Ectodermal cell (in vitro differentiated cells): ENCODE measurements around the gene PRXL2B.
"Not testable (repeated sequence)": the region's sequence is repeated elsewhere in the genome, so short reads cannot be mapped to it uniquely, and the experiment has no call there.

Experiments used
- H3K27ac ChIP-seq: 2 replicates; pipeline ENCODE4 v1.7.0; 2013; ENCODE audit warnings: mild to moderate bottlenecking, low read depth, low read length; ENCODE audit not compliant: insufficient read depth, poor library complexity, severe bottlenecking
- H3K27me3 ChIP-seq: 2 replicates; pipeline ENCODE4 v1.7.0; 2013; ENCODE audit warnings: mild to moderate bottlenecking, low read length; ENCODE audit not compliant: insufficient read depth, control insufficient read depth, poor library complexity, severe bottlenecking
- H3K36me3 ChIP-seq: one replicate; pipeline ENCODE4 v1.7.0; 2013; ENCODE audit warnings: low read length; ENCODE audit not compliant: control insufficient read depth, insufficient read depth
- H3K4me1 ChIP-seq: one replicate; pipeline ENCODE4 v1.7.0; 2013; ENCODE audit warnings: low read length; ENCODE audit not compliant: control insufficient read depth, insufficient read depth
- H3K4me3 ChIP-seq: 2 replicates; pipeline ENCODE4 v1.7.0; 2013; ENCODE audit warnings: low read depth, low read length, control low read depth; ENCODE audit not compliant: insufficient read depth
- H3K9me3 ChIP-seq: 2 replicates; pipeline ENCODE4 v1.7.0; 2013; ENCODE audit warnings: mild to moderate bottlenecking, low read length, moderate library complexity; ENCODE audit not compliant: control insufficient read depth
- WGBS, 2 experiments: methylation state at CpG; one replicate each; pipeline ENCODE4 v1.1.7; 2013; ENCODE audit warnings: missing lambda C conversion rate in 2 of 2; 5-methylcytosine and 5-hydroxymethylcytosine counted together

The PRXL2B gene

DNA sequence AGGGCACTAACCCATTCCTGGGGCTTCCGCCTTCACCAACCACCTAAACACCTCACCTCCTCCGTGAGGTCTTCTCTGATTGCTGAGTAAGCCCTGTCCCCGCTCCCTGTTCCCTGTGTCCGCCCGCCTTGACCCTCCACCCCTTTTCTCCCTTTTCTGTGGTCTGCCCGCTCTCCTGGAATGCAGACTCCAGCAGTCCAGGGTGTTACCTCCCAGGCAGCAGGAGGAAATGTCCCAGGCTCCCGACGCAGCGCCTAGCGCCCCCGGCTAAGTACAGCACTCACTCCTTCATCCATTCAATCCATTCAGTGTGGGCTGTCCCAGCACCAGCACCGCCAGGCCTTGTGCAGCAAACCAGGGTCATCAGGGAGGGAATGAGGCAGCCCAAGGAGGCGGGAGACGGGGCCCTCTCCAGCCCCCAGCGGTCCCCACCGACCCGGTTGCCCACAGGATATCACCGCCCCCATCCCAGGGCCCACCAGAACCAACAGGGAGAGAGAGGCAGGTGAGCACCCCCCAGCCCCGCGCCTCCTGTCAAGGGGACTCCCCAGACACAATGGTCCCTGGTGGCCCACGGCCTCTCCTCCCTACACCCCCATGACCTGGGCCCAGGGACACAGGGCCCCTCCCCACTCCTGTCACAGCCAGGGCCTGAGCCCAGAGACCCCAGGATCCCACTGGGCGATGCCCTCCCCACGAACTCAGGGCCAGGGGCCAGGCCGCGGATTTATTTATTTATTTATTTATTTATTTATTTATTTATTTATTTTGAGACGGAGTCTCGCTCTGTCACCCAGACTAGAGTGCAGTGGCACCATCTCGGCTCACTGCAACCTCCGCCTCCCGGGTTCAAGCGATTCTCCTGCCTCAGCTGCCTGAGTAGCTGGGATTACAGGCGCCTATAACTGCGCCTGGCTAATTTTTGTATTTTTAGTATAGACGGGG, 20.2 kb upstream of the PRXL2B start:
- H3K4me3 ChIP-seq: no peak overlapping the region
- no peaks in the 10 kb centered on the region for H3K36me3 ChIP-seq
- H3K9me3 ChIP-seq: no peaks in the 10 kb centered on the region
- H3K27ac ChIP-seq: no peak overlapping the region
- no peaks in the 10 kb centered on the region for H3K27me3 ChIP-seq
- 89% methylated on average over 30 to 34 of the region's 34 CpGs for WGBS, 2 experiments
- peaks cover 5% of the 10 kb centered on the region for H3K4me1 ChIP-seq

DNA sequence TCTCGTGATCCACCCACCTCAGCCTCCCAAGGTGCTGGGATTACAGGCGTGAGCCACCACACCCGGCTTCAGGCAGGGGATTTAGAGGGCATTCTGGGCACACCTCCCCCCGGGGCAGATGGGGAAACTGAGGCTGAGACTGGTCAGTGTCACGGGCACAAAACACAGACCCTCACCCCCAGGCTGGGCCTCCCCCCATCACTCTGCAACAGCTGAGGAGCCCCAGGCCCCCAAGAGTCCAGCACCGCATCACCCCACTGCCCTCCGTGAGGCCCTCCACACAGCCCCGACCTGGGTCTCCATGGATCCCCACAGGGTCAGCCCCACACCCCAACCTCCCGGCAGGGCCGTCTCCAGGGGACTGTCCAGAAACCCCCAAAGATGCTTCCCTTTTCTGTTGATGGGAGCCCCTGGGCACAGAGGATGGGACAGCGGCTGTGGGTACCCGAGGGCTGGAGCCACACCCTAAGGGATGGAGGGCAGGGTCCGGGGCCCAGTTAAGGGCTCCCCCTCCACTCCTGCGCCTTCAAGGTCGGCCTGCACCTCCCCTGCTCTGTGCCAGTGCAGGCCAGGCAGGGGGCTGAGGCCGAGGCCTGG, 19.4 kb upstream of the PRXL2B start:
- Histone ChIP-seq H3K4me1 (peaks cover 5% of the 10 kb centered on the region), H3K4me3 (no peak overlapping the region), H3K9me3 (no peaks in the 10 kb centered on the region), H3K27ac (no peak overlapping the region), H3K36me3 (no peaks in the 10 kb centered on the region), H3K27me3 (no peaks in the 10 kb centered on the region)
- WGBS, 2 experiments: 91 to 94% methylated on average over 16 of the region's 16 CpGs

DNA sequence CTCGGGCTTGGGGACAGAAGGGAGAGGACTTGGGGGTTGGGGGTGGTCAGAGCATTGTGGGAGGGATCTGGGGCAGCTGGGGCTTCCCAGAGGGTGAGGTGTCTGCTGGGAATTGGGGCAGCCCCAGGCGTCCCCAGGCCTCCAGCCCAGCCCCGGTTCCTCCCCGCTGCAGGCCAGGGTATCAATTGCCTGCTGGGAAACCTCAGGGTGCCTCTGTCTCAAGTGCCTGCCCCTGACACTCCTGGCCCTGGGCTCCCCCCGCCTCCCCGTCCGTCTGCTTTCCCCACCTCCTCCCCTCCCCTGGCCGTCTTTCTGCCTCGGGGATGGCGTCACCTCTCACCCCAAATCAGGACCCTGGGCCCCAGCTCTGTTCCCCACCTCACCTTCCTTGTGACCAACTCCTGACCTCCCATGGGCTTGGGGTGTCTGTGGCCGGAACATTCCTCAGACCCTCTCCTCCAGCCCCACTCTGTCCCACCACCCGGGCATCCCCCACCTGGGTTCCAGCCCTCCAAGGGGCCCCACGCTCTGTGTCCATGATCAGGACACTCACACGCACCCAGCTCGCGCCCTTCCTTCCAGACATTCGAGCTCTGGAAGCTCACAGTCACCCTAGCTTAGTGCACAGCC, 18.3 kb upstream of the PRXL2B start:
- 46 to 58% methylated on average over 6 to 8 of the region's 17 CpGs for WGBS, 2 experiments
- H3K9me3 ChIP-seq, H3K4me3 ChIP-seq, H3K27me3 ChIP-seq, H3K4me1 ChIP-seq, H3K36me3 ChIP-seq, H3K27ac ChIP-seq: not testable (repeated sequence)

DNA sequence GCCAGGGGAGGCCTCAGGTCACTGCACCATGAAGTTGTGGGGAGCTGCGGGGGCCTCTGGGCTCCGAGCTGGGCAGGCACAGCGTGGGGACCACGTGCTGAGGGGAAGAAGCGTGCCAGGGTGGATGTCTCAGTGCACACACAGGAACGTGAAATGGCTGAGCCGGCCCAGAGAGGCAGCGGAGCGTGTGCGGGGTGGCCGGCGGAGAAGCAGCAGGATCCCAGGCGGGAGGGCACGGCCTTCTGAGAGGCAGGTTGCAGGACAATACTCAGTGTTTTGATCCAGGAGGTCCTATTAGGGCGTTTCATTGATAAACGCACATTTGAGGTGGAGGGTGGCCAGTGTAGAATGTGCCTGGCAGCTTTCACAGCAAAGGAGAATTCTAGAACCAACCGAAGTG, 17.5 kb upstream of the PRXL2B start:
- Histone ChIP-seq H3K27ac (no peak overlapping the region), H3K36me3 (no peaks in the 10 kb centered on the region), H3K4me3 (no peak overlapping the region), H3K27me3 (no peaks in the 10 kb centered on the region), H3K4me1 (no peaks in the 10 kb centered on the region), H3K9me3 (no peaks in the 10 kb centered on the region)
- WGBS, 2 experiments: 91% methylated on average over 16 of the region's 17 CpGs

DNA sequence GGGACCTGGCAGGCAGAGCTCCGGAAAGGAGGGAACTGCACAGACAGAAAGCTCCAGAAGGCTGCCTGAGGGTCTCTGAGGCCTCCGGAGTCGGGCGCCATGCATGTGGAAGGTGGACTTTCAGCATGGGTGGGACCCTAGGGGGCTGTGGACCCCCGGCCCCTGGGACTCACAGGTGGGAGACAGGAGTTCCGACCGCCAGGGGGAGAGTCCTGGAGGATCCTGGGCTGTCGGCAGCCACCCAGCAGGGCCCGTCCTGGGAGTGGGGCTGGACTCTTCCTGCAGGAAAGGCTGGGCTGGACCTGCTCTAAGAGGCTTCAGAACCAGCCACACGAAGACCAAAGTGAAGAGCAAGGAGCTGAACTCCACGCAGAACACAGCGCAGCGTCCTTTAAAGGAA, 16.9 kb upstream of the PRXL2B start:
- H3K4me1 ChIP-seq, H3K27ac ChIP-seq, H3K27me3 ChIP-seq, H3K36me3 ChIP-seq, H3K4me3 ChIP-seq, H3K9me3 ChIP-seq: not testable (repeated sequence)
- WGBS, 2 experiments: 88 to 89% methylated on average over 13 of the region's 13 CpGs

DNA sequence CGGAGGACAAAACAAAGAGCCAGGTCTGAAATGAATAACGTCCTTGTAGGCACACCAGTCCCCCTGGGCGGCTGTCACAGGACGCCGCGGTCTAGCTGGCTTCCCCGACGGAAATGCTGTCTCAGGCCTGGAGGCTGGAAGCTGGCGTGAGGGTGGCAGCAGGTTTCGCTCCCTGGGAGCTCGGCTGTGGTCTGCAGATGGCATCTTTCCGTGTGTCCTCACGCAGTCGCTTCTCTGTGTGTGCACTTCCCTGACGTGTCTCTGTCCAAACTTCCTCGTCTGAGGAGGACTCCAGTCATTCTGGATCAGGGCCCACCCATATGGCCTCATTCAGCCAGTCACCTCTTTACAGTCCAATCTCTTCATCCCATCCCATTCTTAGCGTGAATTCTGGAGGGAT, 16.2 kb upstream of the PRXL2B start:
- Histone ChIP-seq H3K27ac (no peak overlapping the region), H3K36me3 (no peaks in the 10 kb centered on the region), H3K4me3 (no peak overlapping the region), H3K4me1 (no peaks in the 10 kb centered on the region), H3K27me3 (no peaks in the 10 kb centered on the region), H3K9me3 (no peaks in the 10 kb centered on the region)
- WGBS, 2 experiments: 90 to 92% methylated on average over 17 of the region's 17 CpGs

DNA sequence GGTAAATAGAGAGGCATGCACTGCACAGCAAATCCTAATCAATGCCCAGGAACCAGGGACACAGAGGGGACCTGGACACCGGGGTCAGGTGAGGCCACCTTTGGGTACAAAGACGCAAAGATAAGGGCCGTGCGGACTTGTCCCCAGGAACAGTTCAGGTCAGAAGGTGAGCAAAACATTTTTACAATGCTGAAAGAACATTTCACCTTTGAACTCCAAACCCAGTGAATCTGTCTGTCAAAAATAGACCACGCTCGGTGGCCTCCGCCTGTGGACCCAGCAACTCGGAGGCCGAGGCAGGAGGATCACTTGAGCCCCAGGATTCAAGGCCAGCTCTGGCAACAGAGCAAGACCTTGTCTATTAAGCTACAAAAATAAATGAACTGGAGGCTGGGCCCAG, 15.2 kb upstream of the PRXL2B start:
- no peaks in the 10 kb centered on the region for H3K27me3 ChIP-seq
- H3K4me1 ChIP-seq: no peaks in the 10 kb centered on the region
- H3K9me3 ChIP-seq: no peaks in the 10 kb centered on the region
- WGBS, 2 experiments: 92 to 95% methylated on average over 9 of the region's 9 CpGs
- no peaks in the 10 kb centered on the region for H3K36me3 ChIP-seq
- H3K27ac ChIP-seq: no peak overlapping the region
- H3K4me3 ChIP-seq: no peak overlapping the region

DNA sequence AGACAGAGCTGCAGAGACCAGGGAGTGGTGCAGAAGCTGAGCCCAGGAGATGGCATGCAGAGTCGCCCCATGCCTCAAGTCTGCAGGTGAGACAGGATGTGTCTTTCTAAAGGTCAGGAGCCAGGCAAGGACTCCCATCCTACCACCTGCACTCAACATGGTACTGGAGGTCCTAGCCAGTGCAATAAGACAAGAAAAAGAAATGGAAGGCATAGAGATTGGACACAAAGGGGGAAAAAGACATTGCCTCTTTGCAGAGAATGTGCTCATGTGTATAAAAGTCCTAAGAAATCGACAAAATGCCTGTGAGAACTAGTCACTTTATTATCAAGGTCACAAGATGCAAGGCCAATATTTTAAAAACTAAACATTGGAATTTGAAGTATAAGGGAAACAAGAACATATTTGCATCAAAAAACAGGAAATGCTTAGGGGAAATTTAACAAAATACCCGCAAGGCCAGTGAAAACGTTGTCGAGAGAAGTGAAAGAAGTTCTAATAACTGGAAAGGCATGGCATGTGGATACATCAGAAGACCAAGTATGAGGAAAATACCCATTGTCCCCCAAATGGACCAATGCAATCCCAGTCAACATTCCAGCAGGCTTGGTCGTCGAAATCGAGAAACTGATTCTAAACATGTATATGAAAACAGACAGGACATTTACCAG, 13.2 kb upstream of the PRXL2B start:
- H3K4me3 ChIP-seq: no peak overlapping the region
- no peaks in the 10 kb centered on the region for H3K4me1 ChIP-seq
- no peaks in the 10 kb centered on the region for H3K27me3 ChIP-seq
- H3K36me3 ChIP-seq: no peaks in the 10 kb centered on the region
- 92 to 93% methylated on average over 8 of the region's 8 CpGs for WGBS, 2 experiments
- H3K27ac ChIP-seq: no peak overlapping the region
- no peaks in the 10 kb centered on the region for H3K9me3 ChIP-seq

DNA sequence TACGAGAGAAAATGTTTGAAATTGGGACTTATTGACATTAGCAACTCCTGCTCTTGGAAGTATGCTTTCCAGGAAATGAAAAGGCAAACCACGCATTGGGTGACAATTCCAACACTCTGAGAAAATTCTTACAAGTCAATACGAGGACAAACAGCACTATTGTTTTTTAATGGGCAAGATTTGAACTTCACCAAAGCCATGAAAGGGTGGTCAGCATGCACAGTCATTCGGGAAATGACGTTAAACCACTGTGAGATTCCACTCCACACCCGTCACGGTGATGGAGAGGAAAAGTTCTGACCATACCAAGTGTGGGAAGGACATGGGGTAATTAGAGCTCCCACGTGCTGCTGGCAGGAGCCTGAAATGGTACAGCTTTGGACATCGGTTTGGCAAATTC, 12.2 kb upstream of the PRXL2B start:
- Histone ChIP-seq H3K4me1 (no peaks in the 10 kb centered on the region), H3K4me3 (no peak overlapping the region), H3K27me3 (no peaks in the 10 kb centered on the region), H3K9me3 (no peaks in the 10 kb centered on the region), H3K36me3 (no peaks in the 10 kb centered on the region), H3K27ac (no peak overlapping the region)
- 91 to 92% methylated on average over 8 to 9 of the region's 9 CpGs for WGBS, 2 experiments
